Mammary epithelial cell (primary cell): ENCODE data around the gene PRRC2B.

ENCODE experiments used
- EZH2 ChIP-seq: IDR thresholded peaks from 2 replicates; pipeline ENCODE4 v1.6.1; 2012; ENCODE audit warnings: low read length, inconsistent platforms, borderline replicate concordance
- TF ChIP-seq, protein P1 (sequence below), 2 donors: IDR thresholded peaks in 1 of 2; conservative IDR thresholded peaks in 1 of 2; 2 replicates each; pipeline ENCODE4 v1.5.1; 2011 to 2012; ENCODE audit warnings: inconsistent platforms in 2 of 2, low read length in 2 of 2, mild to moderate bottlenecking in 2 of 2, control low read depth in 1 of 2, low read depth in 1 of 2; ENCODE audit not compliant: insufficient read depth in 1 of 2; ENCODE audit errors: extremely low read depth in 1 of 2

DNA sequence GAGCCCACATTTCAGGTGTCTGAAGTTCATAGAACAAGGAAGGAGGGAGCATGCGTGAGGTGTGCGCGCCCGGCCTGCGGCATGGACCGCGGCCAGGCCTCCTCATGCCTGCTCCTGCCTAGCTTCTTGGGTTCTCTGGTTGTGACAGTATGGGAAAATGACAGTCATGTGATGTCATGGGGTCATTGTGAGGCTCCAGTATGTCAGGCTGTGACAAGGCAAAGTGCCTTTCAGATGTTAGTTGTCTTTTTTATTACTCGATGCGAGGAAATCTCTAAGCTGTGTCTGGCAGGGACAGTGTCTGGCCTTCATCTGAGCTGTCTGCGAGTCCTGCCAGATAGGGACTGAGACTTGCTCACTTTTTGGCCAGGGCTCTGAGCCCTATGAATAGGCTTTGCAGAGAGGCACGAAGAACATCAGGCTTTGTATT is 123.9 kb downstream of the PRRC2B start:
- TF ChIP-seq, protein P1, sequence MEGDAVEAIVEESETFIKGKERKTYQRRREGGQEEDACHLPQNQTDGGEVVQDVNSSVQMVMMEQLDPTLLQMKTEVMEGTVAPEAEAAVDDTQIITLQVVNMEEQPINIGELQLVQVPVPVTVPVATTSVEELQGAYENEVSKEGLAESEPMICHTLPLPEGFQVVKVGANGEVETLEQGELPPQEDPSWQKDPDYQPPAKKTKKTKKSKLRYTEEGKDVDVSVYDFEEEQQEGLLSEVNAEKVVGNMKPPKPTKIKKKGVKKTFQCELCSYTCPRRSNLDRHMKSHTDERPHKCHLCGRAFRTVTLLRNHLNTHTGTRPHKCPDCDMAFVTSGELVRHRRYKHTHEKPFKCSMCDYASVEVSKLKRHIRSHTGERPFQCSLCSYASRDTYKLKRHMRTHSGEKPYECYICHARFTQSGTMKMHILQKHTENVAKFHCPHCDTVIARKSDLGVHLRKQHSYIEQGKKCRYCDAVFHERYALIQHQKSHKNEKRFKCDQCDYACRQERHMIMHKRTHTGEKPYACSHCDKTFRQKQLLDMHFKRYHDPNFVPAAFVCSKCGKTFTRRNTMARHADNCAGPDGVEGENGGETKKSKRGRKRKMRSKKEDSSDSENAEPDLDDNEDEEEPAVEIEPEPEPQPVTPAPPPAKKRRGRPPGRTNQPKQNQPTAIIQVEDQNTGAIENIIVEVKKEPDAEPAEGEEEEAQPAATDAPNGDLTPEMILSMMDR (conservative IDR thresholded peaks at IDR 0.05 in 1 of 2, IDR thresholded peaks at IDR 0.05 in 1 of 2; ENCODE audit: extremely low read depth in 1 of 2, insufficient read depth in 1 of 2, low read depth in 1 of 2, low read length in 2 of 2) = no peak
- no peak for TF ChIP-seq EZH2
